HG02763 (cell line): ENCODE measurements around the gene HSPB8.

ENCODE experiments used
- ATAC-seq: cut with Tn5 transposase; IDR thresholded peaks from one replicate; pipeline ENCODE4 v1.9.1; 2021; ENCODE audit warnings: mild to moderate bottlenecking, moderate library complexity; ENCODE audit not compliant: unreplicated experiment

The HSPB8 gene, protein sequence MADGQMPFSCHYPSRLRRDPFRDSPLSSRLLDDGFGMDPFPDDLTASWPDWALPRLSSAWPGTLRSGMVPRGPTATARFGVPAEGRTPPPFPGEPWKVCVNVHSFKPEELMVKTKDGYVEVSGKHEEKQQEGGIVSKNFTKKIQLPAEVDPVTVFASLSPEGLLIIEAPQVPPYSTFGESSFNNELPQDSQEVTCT

DNA sequence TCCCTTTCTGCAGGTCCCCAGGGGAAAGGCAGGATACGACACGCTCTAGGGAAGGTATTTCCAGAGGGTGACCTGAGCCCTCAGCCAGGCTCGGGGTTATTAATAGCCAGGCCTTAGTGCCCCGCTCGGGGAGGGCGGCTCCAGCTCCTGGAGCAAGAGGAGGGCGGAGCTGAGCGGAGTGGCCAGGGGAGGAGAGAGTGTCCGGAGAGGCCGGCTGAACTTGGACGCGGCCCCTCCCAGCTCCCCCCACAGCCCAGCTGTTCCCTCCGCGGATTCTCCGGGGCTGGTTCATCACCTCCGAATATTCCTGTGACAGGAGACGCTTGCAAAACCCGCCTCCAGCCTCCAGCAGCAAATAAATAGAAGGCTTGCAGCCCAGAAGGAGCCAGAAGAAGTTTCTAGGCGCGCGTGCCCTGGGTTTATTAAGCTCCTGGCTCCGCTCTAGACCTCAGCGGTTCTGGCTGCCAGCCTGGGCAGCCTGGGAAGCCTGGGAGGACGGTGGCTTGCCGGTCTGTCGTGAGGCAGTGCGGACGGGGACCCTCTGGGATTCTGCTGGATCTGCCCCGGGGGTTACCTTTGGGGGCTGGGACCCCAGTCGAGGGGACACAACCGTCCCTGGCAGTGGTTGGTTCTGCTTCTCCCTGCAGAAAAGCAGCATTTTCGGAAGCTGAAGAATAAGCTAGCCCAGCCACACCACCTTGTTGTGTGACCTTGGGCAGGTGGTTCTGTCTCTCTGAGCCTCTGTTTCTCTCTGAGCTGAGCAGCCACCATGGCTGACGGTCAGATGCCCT, at the start of gene HSPB8:
Gene HSPB8, plus strand, starts transcription at position 388 of the 791 bp plus-strand sequence. Its CDS starts 382 bp downstream, at position 770.
- no peak for ATAC-seq

DNA sequence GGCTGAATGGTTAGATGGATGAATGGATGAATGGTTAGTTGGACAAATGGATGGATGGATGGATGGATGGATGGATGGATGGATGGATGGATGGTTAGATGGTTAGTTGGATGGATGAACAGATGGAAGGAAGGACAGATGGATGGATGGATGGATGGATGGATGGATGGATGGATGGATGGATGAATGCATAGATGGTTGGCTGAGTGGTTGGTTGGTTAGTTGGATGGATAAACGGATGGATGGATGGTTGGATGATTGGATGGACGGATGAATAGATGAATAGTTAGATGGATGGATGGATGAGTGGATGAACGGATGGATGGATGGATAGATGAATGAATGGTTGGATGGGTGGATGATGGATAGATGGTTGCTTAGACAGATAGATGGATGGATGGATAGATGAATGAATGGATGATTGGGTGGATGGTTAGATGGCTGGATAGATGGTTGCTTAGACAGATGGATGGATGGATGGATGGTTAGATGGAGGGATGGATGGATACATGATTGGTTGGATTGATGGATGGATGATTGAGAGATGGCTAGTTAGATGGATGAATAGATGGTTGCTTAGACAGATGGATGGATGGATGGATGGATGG, 48.8 kb upstream of the HSPB8 start:
- ATAC-seq: no peak

DNA sequence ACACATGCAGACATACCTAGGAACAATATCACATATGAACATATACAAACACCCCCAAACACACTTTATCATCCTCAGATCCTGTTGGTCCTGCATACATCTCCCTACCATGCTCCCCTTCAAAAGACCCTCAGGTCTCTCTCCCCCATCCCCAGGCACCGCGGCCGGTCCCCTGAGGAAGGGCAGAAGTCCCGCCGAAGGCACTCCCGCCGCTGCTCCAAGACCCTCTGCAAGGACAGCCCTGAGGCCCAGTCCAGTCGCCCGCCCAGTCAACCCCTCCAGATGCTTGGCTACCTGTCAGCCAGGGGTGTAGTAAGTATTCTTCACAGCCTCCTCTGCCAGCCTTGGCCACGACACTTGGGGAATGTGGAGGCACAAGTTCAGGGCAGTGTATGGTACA, 48.2 kb upstream of the HSPB8 start:
- ATAC-seq: no peak

DNA sequence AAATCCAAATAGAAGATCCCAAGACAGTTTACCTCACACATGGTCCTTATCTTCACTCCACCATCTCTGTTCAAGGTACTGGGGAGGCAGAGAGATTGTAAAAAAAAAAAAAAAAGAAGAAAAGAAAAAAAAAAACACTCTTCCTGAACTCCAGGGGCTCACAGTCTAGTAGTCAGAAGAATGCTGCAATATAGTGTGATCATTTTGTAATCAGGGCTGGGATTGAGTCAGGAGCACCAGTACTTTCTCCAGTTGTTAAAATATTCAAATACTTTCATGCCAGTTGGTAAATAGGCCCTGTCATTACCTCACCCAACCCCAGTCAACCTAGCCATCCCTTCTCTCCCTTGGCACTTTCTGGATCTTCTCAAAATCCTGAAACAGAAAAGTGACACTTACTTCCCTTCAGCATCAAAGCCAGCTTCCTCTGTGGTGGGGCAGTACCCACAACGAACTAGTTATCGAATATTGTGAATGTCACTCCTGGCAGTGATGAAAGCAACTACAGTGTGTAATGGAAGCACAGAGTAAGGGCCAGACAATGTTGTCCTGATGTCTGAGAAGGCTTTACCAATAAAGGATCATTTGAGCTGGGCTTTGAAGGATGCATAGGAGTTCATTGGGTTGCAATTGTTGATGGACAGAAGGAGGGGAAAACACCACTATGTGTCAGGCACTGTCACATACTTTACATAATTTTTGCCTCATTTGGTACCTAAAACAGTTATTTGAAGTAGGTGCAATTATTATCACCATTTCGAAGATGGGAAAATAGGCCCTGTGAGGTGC, 44.3 kb upstream of the HSPB8 start:
- no peak for ATAC-seq

DNA sequence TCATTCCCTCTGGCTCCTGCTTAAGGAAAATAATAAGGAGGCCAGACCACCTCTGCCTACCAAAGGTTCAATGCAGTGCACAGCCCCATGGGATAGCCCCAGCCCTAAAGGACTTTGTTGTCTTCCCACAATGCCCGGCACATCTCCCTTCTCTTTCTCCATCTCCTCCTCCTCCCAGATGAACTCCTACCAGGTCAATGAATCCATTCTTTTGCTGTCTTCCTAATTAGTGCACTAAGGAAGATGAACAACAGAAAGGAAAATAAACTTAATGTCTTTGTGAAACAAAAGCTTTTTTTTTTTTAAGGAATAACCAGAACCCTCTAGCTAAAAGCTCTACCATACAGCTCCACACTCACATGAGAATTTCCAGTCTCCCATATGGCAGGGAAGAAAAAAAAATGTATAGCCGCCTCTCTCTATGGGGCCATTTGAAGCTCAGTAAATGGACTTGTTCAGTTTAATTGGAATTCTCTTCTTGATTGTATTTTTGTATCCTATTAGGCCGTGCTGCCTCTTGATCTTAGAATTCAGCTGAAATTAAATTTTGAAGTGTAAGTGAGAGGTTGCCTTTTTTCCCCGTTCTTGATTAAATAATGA, 41.8 kb upstream of the HSPB8 start:
- no peak for ATAC-seq

DNA sequence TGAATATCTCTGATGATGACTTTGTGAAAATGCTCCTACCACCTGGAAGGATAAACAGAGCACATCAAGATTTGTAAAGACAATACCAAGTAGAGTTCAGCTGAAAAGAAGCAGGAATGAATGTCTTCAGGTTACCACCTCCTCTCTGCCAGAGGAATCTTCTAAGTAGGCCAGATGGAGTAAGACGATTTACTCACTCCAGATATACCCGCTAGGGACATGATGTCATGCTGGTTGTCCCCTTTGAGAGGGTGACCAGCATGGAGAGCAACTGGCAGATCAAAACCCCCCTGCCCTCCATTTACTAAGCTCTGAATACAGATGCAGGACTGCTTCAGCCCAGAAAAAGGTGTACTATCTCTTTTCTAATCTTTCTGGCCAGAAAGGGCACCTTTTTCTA, 39.3 kb upstream of the HSPB8 start:
- ATAC-seq: no peak

DNA sequence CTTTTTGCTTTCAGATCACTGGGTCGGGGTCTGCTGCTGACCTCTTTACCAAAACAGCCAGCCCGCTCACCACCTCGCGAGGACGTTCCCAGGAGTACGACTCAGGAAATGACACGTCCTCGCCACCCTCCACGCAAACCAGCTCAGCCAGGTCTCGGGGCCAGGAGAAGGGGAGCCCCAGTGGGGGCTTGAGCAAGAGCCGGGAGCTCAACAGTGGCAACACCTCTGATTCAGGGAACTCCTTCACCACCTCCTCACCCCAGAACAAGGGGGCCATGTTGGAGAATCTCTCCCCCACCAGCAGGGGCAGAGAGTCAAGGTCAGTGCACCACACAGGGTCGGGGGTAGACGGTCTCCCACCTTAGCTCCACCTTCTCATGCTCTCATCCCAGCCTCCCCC, 33.4 kb upstream of the HSPB8 start:
- no peak for ATAC-seq

DNA sequence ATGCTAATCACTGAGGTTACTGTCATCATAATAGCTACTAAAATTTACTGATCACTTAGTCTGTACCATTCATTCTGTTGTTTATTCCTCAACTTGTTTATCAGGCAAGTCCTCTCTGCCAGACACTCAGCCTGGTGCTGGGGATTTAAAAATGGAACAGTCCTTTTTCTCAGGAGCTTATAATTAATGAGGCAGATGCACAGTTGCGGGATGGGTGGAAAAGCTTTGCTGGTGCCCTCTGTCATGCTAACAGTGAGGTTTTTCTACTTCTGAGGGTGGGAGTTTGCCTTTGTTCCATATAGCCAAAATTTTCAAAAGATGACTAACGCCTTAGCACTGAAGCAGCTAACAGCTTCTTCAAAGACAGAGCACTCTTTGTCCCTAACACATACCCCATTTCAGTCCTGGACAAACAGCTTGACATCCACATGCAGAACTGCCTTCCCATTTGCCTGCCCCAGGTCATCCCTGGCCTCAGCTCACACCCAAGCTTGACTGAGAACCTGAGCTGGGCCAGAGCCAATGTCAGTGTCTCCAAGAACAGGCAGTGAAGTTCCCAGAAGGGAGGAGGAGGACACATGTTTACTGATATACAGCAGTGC, 30.8 kb upstream of the HSPB8 start:
- ATAC-seq: no peak

DNA sequence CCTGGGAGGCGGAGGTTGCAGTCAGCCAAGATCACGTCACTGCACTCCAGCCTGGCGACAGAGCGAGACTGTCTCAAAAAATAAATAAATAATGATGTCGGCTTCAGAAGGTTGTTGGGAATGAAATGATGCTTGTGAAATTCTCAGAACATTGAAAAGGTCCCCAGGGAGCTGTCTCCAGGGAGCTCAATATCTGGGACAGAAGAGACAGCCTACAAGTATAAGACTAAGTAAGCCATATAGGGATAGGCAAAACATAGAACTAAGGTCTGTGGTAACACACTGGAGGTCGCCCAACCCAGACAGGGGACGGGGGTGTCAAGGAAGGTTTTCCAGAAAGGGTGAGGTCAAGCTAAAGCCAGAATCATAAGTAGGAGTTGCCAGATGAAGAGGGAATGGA, 29.5 kb upstream of the HSPB8 start:
- ATAC-seq: no peak

DNA sequence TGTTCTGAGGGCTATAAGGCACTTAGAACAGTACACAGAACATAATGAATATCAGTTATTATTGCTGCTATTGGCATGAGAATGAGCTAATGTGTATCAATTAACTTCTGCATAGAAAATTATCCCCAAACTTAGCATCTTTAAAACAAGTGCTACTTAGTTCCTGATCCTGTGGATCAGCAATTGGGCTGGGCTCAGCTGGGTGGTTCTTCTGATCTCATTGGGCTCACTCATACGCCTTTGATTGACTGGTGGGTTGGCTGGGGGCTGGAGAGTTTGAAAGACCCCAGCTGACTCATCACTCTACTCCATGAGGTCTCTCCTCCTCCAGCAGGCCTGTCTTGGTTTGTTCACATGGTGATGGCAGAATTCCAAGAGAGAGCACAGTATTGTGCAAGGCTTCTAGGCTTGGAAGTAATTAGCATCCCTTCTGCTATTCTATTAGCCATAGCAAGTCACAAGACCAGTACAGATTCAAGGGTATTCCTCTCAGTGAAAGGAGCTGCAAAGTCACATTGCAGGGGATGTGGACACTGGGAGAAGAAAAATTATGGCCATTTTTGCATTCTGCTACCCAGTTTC, 27.2 kb upstream of the HSPB8 start:
- ATAC-seq: no peak

DNA sequence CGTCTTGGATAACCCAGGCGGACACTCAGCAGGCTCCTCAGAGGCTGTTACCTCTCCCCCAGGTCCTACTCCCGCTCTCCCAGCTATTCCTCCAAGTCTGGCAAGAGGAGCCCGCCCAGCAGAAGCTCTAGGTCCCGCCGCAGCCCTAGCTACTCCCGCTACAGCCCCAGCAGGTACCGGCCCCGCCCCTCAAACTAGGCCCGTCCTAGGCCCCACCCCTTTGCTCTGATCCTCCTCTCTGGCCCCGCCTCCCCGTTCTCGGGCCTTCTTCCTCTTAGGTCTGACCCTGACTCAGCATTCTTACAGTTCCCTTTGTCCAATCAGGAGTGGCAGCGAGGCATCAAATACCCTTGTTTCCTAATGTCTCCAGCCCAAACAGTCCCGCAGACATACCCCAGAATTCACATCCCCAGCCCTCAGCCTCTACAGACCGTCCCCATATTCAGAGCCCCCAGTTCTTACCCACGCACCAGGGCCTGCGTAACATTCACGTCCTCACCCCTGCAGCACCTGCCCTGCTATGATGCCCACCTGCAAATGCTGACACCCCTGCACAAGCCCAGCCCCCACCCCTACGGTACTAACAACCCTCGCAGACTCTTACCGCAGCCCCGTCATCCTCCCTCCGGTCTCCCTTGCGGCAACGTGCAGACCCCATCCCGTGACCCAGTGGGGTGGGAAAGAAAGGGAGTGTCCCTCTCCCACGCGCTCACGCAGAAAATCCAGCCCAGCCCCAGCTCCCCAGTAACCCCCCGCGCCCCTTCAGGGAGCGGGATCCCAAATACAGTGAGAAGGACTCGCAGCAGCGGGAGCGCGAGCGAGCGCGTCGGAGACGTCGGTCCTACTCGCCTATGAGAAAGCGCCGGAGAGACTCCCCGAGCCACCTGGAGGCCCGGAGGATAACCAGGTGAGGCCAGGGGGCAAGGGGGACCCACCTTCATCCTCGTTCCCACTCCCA, 25.0 kb upstream of the HSPB8 start:
- no peak for ATAC-seq

DNA sequence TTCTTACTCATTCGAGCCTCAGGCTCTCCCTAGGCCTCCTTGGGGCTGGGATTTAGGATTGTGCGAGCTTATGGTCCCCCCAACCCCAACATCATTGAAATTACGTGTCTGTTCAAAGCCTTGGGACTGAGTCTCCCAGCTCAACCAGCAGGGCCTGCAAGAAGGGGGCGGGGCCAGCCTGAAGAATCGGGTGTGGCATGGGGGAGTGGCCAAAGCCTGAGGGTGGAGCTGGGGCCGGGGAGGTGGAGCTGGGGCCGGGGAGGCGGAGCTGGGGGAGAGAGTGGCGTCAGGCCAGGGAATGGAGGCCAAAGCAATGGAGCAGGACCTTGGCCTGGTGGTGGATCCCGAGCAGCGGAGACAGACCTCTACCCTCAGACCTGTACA, 24.3 kb upstream of the HSPB8 start:
- no peak for ATAC-seq

DNA sequence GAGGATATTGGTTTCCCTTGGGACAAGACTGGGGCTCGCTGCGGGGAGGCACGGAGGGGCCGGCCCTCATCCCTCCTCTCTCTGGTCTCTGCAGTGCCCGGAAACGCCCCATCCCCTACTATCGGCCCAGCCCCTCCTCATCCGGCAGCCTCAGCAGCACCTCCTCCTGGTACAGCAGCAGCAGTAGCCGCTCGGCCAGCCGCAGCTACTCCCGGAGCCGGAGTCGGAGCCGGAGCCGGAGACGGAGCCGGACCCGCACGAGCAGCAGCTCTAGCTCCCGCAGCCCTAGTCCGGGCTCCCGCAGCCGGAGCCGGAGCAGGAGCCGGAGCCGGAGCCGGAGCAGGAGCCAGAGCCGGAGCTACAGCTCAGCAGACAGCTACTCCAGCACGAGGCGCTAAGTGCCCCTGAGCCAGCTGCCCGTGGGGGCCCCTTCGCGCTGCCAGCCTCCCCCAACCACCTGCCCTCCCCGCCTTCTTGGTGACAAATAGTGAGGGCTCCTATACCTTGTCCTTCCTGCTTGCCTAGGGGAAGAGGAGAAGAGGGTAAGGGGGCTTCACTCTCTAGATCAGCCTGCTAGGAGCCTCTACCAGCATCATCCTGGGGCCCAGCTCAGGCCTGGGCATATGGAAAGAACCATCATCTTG, 22.2 kb upstream of the HSPB8 start:
- ATAC-seq: no peak

DNA sequence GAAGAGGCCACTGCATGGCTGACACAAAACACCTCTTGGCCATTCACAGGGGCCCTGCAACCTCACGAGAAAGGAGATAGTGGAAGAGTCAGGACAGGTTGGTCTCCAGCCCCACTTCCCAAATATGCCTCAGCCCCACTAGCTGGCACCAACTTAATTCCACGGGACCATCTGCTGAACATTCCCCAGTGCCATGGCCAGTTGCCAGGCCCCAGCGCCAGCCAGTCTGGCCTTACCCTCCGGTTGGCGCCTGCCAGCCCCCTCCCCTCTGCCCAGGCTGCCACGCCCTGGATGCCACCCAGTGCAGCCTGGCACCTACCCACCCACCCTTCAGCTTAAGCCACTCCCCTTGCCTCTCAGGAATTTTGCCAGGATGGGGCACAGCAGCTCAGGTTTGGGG, 21.2 kb upstream of the HSPB8 start:
- ATAC-seq: no peak

DNA sequence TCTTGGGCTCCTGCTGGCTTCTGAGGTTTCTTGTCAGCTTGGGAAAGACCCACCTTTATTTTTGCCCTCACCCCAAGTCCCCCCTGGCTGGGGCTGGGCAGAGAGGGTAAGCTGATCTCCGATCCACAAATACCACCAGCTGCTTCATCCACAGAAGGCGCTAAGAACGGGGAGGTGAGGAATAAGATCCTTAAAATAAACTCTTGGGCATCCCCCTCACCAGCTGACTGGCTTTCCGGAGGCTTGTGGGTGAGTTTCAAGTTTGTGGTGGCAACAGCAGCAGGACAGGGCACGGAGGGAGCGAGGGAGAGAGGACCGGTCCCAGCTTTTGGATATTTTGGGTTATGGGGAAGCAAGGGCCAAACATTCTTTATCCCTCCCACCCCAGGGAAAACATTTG, 20.8 kb upstream of the HSPB8 start:
- ATAC-seq: no peak

DNA sequence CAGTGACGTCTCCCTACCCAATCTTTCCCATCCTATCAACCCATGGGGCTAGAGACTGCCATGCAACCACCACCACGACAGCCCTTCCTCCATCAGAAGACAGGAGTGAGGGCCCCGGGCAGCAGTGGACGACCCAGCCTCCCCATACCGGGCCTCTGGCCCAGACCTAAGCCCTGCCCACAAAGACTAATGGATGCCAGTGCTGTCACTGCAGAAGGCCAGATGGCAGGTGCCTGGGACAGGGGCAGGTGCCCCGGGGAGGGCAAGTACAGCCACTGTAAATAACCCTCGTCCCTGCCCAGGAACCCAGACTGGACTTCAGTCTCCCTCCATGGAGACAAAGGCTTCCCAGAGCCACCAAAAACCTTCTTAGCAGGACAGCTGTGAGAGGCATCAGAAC, 20.3 kb upstream of the HSPB8 start:
- no peak for ATAC-seq

DNA sequence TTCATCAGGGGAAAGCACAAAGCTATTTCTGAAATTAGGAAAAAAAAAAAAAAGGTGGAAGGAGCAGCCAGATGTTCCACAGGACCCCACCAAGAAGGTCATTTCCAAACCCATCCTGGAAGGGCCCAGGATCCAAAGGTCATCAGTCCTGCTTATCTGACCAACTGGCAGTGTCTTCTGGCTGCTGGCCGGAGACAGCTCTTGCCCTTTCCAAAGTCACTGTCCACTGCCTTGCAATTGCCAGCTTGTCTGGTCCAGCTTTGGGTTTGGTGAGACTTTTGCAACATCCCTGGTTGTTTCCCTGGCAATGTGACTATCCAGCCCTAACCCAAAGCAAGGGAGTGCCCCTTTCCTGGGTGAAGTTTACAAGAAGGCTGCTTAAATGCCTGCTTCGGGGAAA, 18.9 kb upstream of the HSPB8 start:
- ATAC-seq: no peak

DNA sequence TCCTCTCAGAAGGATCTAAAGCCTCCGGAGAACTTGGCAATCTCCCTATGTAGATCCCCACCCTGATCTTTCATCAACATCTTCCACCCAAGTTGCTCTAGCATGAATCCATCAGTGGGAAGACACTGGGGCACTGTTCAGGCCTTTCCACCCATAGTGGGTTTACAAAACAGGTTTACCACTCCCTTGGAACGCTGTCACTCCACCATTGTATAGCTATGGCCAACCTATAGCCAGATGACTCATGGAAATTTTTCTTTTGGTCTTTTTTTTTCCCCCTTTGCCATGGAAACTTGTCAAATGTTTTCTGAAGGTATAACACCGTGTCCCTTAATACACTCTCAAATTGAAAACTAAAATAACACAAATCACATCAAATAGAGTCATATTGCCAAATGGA, 10.8 kb upstream of the HSPB8 start:
- ATAC-seq: no peak

DNA sequence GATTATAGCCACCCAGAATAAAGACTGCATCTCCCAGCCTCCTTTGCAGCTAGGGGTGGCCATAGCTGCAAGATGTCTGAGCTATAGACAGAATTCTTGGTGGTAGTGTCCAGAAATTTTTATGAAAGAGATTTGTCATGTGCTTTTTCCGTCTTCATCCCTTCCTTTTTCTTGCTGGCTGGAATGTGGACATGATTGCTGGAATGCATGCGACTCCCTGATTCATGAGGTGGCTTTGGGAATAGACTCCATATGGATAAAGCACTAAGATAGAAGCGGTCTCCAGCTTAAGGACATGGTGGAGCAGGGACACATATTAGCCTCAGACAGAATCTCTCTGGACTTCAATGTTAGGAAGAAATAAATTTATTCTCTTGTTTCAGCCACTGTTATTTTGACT, 10.0 kb upstream of the HSPB8 start:
- ATAC-seq: no peak
